NCI-H1930 (cell line): ENCODE measurements around the gene CCNY.
"Not testable (repeated sequence)": the region's sequence is repeated elsewhere in the genome, so short reads cannot be mapped to it uniquely, and the experiment has no call there.

ENCODE experiments used
- DNase-seq, 2 experiments: peaks; one replicate each; lab custom pipeline; 2025; lab: John Stamatoyannopoulos, UW

CCNY gene

GRCh38 chr10:35384265-35384868 is 48.1 kb downstream of the CCNY start:
- DNase-seq = no peak

DNA sequence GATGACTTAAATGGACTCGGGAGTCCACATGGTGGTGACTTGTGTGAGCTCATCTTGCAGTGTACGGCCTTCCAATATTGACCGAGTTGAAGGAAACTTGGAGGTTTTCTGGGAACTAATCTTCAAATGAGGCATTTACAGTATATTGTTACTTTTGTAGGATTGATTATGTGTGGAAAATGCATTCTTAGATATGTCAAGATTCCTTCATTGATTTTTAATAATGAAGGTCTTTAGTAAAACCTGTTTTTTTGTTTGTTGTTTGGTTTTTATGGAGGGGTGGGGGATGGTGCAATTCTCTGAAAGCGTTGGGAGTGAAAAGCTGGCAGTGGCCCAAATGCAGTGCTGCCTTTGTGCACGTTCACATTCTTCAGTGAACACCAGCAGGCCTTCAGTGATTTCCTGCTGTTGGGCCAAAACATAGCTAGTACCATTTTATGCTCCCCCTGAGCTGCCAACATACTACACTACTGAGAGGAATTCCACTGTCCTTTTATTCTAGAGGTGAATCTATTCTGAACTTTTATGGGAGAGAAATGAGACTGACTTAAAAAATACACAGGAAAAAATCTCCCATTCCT is 50.4 kb downstream of the CCNY start:
- no peak for DNase-seq

GRCh38 chr10:35387768-35388167 is 51.5 kb downstream of the CCNY start:
- DNase-seq = no peak

DNA sequence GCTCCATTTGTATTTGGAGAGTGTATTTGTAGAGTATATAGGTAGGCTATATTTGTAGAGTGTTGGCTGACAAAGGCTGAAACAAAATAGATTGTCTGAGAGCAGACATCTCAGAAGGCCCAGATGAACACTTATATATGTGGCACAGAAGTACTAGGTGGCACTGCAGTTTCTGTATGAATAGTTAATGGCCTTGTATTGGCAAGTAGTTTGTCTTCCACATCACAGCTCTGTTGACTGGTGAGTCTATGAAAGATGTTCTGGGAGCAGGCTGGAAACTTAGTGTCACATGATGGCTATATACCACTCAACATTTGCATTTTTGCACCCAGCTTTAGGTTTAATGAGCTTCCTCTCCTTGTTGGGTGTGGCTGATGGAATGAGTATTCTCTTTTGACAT is 51.9 kb downstream of the CCNY start:
- DNase-seq = no peak

DNA sequence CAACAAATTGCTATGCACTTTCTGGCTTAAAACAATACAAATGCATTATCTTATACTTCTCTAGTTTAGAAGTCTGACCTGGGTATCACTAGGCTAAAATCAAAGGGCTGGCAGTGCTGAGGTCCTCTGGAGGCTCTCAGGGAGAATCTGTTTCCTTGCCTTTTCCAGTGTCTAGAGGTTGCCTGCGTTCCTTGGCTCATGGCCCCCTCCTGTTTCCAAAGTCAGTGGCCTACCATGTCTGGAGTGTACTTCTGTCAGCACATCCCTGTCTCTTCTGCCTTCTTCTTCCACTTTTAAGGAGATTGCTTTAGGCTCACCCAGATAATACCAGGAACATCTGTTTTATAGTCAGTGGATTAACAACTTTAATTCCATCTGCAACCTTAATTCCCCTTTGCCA is 52.4 kb downstream of the CCNY start:
- DNase-seq = no peak

DNA sequence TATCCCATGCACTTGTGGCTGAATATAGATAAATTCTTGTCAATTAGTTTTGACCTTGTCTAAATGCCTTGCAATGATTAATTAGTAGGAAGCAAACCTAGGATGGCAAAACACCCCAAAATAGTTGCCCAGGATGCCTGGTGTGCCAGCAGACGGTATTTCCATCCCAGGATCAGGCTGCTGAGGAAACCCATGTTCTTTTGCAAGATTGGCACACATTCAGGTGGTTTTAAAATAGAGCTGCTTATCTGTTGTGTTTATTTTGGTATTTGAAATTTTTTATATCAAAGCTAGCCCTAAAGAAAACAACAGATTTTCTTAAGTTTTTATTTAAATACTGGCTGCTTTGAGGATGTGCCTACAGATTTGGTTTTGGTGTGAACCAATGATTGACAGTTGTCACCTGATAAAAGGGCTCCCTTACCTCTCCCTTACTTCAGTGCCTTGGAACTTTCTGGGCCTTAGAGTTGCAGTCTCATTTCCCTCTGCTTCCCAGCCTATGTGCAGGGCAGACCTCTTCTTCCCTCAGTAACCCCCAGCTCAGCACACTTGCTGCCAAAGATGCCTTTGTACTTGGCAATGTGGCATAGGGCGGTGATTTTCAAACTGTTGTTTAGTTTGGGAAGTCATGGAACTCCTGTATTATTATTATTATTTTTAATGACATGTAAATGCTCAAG is 54.0 kb downstream of the CCNY start:
- DNase-seq = no peak

DNA sequence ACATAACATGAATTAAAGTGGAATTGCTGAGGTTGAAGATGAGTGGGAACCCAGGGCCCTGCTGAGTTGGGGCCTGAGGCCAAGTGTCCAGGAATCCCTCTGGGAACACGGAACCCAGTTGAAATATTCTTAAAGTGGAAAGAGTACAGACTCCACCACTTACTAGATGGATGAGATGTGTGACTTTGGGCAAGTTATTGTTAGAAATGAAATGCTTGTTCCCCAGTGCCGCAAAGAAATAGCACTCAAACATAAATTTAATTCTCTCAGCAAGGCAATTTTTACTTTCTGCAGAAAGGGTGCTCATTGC is 54.5 kb downstream of the CCNY start:
- no peak for DNase-seq

DNA sequence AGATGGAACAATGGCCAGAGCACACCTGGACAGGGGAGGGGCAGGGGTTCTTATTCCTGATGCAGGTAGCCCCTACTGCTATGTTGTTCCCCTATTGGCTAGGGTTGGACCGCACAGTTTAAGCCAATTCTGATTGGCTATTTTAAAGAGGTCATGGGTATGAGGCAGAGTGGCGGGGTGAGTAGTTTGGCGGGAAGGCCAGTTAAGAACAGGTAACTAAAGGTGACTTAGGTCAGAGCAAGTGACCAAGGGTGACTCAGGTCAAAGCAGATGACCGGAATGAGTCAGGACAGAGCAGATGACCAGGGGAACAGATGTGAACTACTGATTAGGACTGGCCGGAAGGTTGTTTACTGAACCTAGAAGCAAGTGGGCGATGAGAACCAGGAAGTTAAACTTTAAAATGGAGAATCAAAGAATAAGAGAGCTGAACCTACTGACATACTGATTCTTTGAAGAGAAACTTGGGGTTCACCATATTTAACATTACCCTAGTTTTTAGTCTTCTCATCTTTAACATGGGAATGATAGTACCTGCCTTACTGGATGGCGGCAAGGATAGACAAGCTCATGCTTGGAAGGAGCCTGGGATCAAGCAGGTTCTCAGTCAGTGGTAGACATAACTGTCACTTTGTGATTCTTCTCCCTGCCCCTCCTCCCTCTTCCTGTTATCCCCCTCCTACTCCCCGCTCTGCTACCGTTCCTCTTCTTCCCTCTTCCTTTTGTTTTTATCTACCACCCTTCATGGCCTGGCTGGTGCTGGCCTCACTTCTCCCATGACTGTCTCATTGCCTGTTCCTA is 55.0 kb downstream of the CCNY start:
- DNase-seq = no peak

- no peak for DNase-seq
Measured at GRCh38 chr10:35391954-35392262, 55.6 kb downstream of the CCNY start.

- no peak for DNase-seq
Measured at GRCh38 chr10:35392482-35393228, 56.3 kb downstream of the CCNY start.

DNA sequence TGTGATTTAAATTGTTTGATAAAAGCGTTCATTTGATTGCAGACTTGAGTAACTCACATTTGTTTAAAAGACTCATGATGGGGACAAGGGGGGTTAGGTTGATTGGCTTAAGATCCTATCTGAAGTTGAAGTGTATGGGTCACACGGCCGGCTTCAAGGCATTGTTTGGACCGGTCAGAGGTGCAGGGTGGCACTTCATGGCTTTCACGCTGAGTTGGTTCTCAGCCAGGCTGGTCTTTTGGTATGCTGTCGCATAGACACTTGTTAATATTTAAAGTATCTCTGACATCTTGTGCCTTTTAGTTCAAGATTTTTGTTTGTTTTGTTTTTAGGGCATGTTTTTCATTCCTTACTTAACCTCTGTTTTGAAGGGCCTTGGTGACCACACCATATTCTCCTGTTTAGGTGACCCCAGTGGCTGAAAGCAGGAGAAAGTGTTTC is 58.1 kb downstream of the CCNY start:
- no peak for DNase-seq

DNA sequence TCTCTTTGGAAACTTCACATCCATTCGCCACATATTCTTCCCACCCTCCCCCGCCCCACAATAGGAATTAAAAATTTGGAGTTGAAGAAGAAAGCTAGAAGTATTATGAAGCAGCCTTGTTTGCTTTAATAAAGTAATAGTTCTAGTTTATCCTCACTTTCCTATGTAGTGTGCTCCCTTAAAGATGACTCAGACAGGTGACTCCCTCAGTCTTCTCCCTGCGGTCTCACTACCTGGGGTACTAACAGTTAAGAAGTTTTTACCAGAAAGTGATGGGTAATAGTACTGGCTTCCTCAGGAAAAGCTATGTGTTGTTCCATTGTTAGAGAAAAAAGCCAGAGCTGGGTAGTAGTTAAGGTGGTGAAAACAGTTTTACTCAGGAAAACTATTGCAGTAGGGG is 58.6 kb downstream of the CCNY start:
- no peak for DNase-seq

DNA sequence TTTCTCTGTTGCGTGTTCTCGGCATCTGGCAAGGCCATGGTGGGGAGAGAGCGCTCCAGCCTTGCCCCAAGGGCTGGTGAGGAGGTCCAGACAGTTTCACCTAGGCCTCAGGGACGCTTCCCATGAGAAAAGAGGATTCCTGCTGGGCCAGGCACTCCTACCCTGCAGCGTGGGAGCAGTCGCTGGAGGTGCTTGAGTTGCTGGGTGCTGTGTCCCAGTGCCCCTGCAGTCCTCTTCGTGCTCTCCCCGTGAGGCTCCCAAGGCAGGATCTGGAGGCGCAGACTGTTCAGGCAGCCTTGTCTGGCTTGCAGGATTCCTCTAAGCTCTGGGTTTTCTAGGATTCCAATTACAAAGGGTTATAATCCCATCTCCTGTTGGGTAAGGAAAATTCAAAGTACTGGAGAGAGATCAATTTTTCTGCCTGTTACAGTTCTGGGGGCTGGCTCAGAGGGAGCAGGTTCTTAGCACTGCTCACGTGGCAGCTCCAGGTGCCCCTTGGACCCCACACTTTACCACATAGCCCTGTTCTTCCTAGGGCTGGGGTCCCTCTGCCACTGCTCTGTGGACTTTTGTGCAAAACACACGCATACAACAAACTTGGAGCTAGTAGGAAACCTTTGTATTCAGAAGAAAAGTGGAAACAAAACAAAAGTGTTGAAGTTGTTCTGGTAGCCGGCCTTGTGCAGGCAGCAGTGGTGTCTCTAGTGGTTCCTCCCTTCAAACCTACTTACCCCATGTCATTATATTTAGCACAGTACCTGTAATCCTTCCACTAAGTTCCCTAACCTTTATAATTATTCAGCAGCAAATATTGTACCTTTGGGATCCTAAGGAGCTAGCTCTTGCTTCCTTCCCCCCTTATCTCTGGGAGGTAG is 60.5 kb downstream of the CCNY start:
- DNase-seq = no peak

DNA sequence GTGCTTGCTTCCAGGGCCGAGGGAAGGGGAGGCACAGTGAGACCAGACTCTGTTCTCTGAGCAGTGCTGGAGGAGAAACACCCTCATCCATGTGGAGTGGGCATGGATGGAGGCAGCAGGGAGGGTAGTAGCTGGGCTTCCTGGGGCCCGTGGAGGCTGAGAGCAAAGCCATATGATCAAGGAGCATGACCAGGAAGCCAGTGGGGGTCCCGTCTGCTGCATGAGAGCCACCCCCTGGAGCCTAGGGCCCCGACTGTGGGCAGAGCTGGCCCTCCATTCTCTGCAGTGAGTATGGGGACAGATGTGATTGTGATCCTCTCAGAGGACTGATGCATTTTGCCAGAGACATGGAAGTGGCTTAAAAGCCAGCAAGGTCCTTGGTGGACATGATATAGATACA is 61.6 kb downstream of the CCNY start:
- no peak for DNase-seq

GRCh38 chr10:35398355-35398754 is 62.0 kb downstream of the CCNY start:
- no peak for DNase-seq

- no peak for DNase-seq
Measured at GRCh38 chr10:35398908-35399307, 62.6 kb downstream of the CCNY start.

- DNase-seq = no peak
Measured at GRCh38 chr10:35399414-35400009, 63.2 kb downstream of the CCNY start.

- DNase-seq = no peak
Measured at GRCh38 chr10:35400595-35401268, 64.4 kb downstream of the CCNY start.

DNA sequence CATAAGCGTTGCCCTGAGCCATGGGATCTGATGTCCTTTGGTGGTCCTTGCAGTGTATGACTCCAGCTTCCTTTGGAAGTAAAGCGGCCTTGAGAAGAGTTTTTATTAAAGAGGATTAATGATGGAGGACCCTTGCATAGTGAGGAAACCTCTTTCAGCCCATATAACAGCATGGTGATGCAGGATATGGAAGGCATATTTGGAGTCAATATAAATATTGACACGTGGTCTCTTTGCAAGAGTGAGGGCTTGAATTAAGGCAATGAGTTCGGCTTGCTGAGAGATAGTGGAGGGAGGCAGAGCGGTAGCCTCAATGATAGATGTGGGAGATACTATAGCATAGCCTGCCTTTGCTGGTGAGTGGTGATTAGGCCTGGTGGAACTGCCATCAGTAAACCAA is 67.2 kb downstream of the CCNY start:
- not testable (repeated sequence) for DNase-seq

- not testable (repeated sequence) for DNase-seq
Measured at GRCh38 chr10:35404077-35404476, 67.8 kb downstream of the CCNY start.
